MM.1S (cell line): Measurements from ENCODE around the gene AKAP13.

Source experiments
- CTCF ChIP-seq: fragments of 300-600 bp; sonication (generic); IDR thresholded peaks from 2 replicates; pipeline ENCODE4 v1.5.1; 2016; ENCODE audit warnings: antibody characterized with exemption, low read length, mixed read lengths
- EZH2 ChIP-seq: fragments of 300-600 bp; sonication (generic); optimal IDR thresholded peaks from 2 replicates; pipeline ENCODE3; 2017; ENCODE audit warnings: low read depth, mild to moderate bottlenecking, antibody characterized with exemption, low read length, mixed read lengths

GRCh38 chr15:85709250-85709649 is 328.8 kb downstream of the AKAP13 start:
- TF ChIP-seq CTCF: no peak
- no peak for TF ChIP-seq EZH2
